GM12878 (cell line): Measurements from ENCODE around the gene ATRNL1.

ENCODE experiments used
- ETV6 ChIP-seq, 2 experiments: fragments of 450-650 bp in 1 of 2; IDR thresholded peaks in 1 of 2; conservative IDR thresholded peaks in 1 of 2; 2 replicates each; pipeline ENCODE4 v1.6.1; 2014; ENCODE audit warnings: antibody characterized with exemption in 1 of 2, borderline replicate concordance in 1 of 2, low read depth in 1 of 2, mild to moderate bottlenecking in 1 of 2, moderate library complexity in 1 of 2
- FOXM1 ChIP-seq: IDR thresholded peaks from 2 replicates; pipeline ENCODE4 v1.6.1; 2012; ENCODE audit warnings: low read depth, mild to moderate bottlenecking, inconsistent platforms, low read length, moderate library complexity
- STAT1 ChIP-seq: fragments of 450-650 bp; conservative IDR thresholded peaks from 2 replicates; pipeline ENCODE4 v1.6.1; 2014; ENCODE audit warnings: antibody characterized with exemption, mild to moderate bottlenecking
- ZNF274 ChIP-seq: IDR thresholded peaks from one replicate; pipeline ENCODE4 v1.8.0; 2011; ENCODE audit not compliant: insufficient read length, insufficient read depth
- TF ChIP-seq, protein P1 (sequence below): IDR thresholded peaks from 2 replicates; pipeline ENCODE4 v1.6.1; 2012; ENCODE audit warnings: low read depth, low read length, improper control_type of control experiment

GRCh38 chr10:115141254-115141653 is 48.1 kb downstream of the ATRNL1 start:
- TF ChIP-seq, protein P1, sequence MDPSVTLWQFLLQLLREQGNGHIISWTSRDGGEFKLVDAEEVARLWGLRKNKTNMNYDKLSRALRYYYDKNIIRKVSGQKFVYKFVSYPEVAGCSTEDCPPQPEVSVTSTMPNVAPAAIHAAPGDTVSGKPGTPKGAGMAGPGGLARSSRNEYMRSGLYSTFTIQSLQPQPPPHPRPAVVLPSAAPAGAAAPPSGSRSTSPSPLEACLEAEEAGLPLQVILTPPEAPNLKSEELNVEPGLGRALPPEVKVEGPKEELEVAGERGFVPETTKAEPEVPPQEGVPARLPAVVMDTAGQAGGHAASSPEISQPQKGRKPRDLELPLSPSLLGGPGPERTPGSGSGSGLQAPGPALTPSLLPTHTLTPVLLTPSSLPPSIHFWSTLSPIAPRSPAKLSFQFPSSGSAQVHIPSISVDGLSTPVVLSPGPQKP, result no peak
- TF ChIP-seq ETV6 (conservative IDR thresholded peaks at IDR 0.05 in 1 of 2, IDR thresholded peaks at IDR 0.05 in 1 of 2; ENCODE audit: borderline replicate concordance in 1 of 2, low read depth in 1 of 2), result no peak
- no peak for TF ChIP-seq FOXM1
- no peak for TF ChIP-seq ZNF274
- no peak for TF ChIP-seq STAT1
